Measurements from ENCODE around the gene MTUS2. TPM values are rescaled to one million over a fixed set of nuclear protein-coding genes. Genes with fewer than 3 reads are reported as not detected.

MTUS2 gene
- total and polyA plus RNA-seq, 2 of the 8 experiments (the other 6 are each of a cell fraction or from before 2014, with no cell fraction given) = 0.18 to 0.80 TPM

- Histone ChIP-seq H4K20me1 (replicated peaks in 1 of 2; ENCODE audit: control insufficient read depth in 1 of 2, insufficient read depth in 2 of 2, low read length in 2 of 2) (no peaks in the 10 kb centered on the region), H2AFZ (ENCODE audit: low read length) (no peak overlapping the region), H3K36me3 (ENCODE audit: control insufficient read depth in 2 of 4, insufficient read depth in 4 of 4, low read length in 3 of 4) (no peaks in the 10 kb centered on the region), H3K4me2 (ENCODE audit: insufficient read depth in 1 of 2, low read depth in 2 of 2, low read length in 2 of 2) (no peak overlapping the region), H3K4ac (replicated peaks; ENCODE audit: insufficient read length, low read depth, low read length) (no peak overlapping the region), H3K4me1 (replicated peaks in 1 of 4; ENCODE audit: control insufficient read depth in 3 of 4, insufficient read depth in 4 of 4, low read length in 3 of 4) (peaks cover 0 to 5% (median 1%) of the 10 kb centered on the region in 4 experiments; a peak in 3 of 7 replicates), H3K79me2 (ENCODE audit: control insufficient read depth in 1 of 2, insufficient read depth in 2 of 2, low read length in 2 of 2) (no peaks in the 10 kb centered on the region), H3K56ac (replicated peaks; ENCODE audit: insufficient read length, low read depth, low read length) (no peak overlapping the region), H3K27me3 (replicated peaks in 1 of 4; ENCODE audit: control insufficient read depth in 3 of 4, extremely low read depth in 1 of 4, insufficient read depth in 3 of 4, low read length in 3 of 4) (no peaks in the 10 kb centered on the region), H2BK120ac (replicated peaks; ENCODE audit: low read depth, low read length) (no peak overlapping the region), H3K79me1 (ENCODE audit: low read depth, low read length) (no peaks in the 10 kb centered on the region), H4K5ac (ENCODE audit: insufficient read length, low read depth, low read length) (no peak overlapping the region), H2BK5ac (ENCODE audit: low read depth, low read length) (no peak overlapping the region), H3K27ac (ENCODE audit: low read depth, low read length) (no peak overlapping the region), H3K4me3 (ENCODE audit: extremely low read depth in 1 of 4, insufficient read depth in 2 of 4, low read depth in 3 of 4, low read length in 4 of 4) (no peak overlapping the region), H3K23me2 (ENCODE audit: low read depth, low read length) (no peaks in the 10 kb centered on the region), H3K9ac (replicated peaks in 1 of 4; ENCODE audit: extremely low read depth in 1 of 4, low read depth in 3 of 4, low read length in 3 of 4) (no peak overlapping the region), H4K91ac (replicated peaks; ENCODE audit: insufficient read length, low read length) (no peak overlapping the region), H2BK20ac (ENCODE audit: low read length) (no peak overlapping the region), H3K9me3 (ENCODE audit: insufficient read depth in 2 of 2, low read depth in 1 of 2, low read length in 1 of 2) (no peaks in the 10 kb centered on the region), H2BK12ac (ENCODE audit: low read depth, low read length) (no peak overlapping the region), H2BK15ac (ENCODE audit: low read length) (no peak overlapping the region), H3K14ac (ENCODE audit: insufficient read length) (no peak overlapping the region), H3K18ac (ENCODE audit: extremely low read depth, low read length) (no peak overlapping the region), H3K23ac (ENCODE audit: insufficient read length) (no peak overlapping the region), H4K8ac (ENCODE audit: extremely low read depth, insufficient read depth, low read length) (no peak overlapping the region), H2AK5ac (ENCODE audit: low read depth, low read length) (no peak overlapping the region)
- CTCF ChIA-PET (ENCODE audit: partially characterized antibody) = interaction anchor here (1.3 to 1.5 kb wide), 2 partner anchors 13 to 15 kb away, joined by 4 to 7 read pairs; no protein-coding TSS in a partner anchor
- 78% methylated on average over 8 of the region's 8 CpGs; no CpG with 5 or more reads in 1 of the 2 experiments for WGBS, 2 experiments (ENCODE audit: extremely low coverage in 1 of 2, insufficient coverage in 1 of 2, insufficient read length in 1 of 2, insufficient replicate concordance in 2 of 2, low coverage in 1 of 2, low lambda C conversion rate in 2 of 2, missing lambda C conversion rate in 1 of 2)
- TF ChIP-seq GTF2F1 (IDR thresholded peaks at IDR 0.05; ENCODE audit: borderline replicate concordance, low read depth, low read length) = no peak
- POLR2A ChIA-PET (ENCODE audit: partially characterized antibody) = no interaction called here
- DNase-seq (ENCODE audit: low read depth in 1 of 2, low spot score in 2 of 2) (no peak), FAIRE-seq (no peak)
Observed at GRCh38 chr13:29405401-29405800, 585.3 kb downstream of the MTUS2 start.
